Lung (tissue), 12 donors: ENCODE data around the gene XKR8. TPM values are rescaled to one million over a fixed set of nuclear protein-coding genes. Genes with fewer than 3 reads are reported as not detected.

Experiments used
- ATAC-seq: fragments of 200-7000 bp; cut with Tn5 transposase; one replicate; pipeline ENCODE4 v1.9.1; 2020; ENCODE audit warnings: moderate number of reproducible peaks; ENCODE audit not compliant: insufficient read depth, low FRiP score
- DNase-seq, 3 donors: peaks; one replicate each; pipeline ENCODE4 v3.0.0-alpha.2; 2013 to 2017
- H3K27ac ChIP-seq, 2 donors: one replicate each; pipeline ENCODE4 v1.5.1; 2013; ENCODE audit warnings: mild to moderate bottlenecking in 2 of 2, moderate library complexity in 2 of 2, control low read depth in 1 of 2, inconsistent platforms in 1 of 2, low read depth in 1 of 2, low read length in 1 of 2
- H3K27me3 ChIP-seq, 3 donors: one replicate each; pipeline ENCODE4 v1.5.1; 2013; ENCODE audit warnings: low read length in 2 of 3; ENCODE audit not compliant: control insufficient read depth in 3 of 3, insufficient read depth in 3 of 3
- H3K36me3 ChIP-seq, 4 donors: one replicate each; pipeline ENCODE4 v1.5.1; 2013; ENCODE audit warnings: low read length in 4 of 4, mild to moderate bottlenecking in 1 of 4, moderate library complexity in 1 of 4; ENCODE audit not compliant: control insufficient read depth in 4 of 4, insufficient read depth in 4 of 4
- H3K4me1 ChIP-seq, 5 donors: one replicate each; pipeline ENCODE4 v1.5.1; 2013; ENCODE audit warnings: low read length in 5 of 5, mild to moderate bottlenecking in 2 of 5, moderate library complexity in 1 of 5; ENCODE audit not compliant: control insufficient read depth in 5 of 5, insufficient read depth in 5 of 5
- H3K4me3 ChIP-seq: one replicate; pipeline ENCODE4 v1.5.1; 2013; ENCODE audit warnings: mild to moderate bottlenecking, control low read depth, moderate library complexity
- H3K9ac ChIP-seq, 2 donors: one replicate each; pipeline ENCODE4 v1.5.1; 2013; ENCODE audit warnings: low read length in 2 of 2, control low read depth in 1 of 2; ENCODE audit not compliant: insufficient read depth in 1 of 2
- H3K9me3 ChIP-seq, 4 donors: one replicate each; pipeline ENCODE4 v1.5.1; 2013; ENCODE audit warnings: low read length in 3 of 4, mild to moderate bottlenecking in 1 of 4, moderate library complexity in 1 of 4; ENCODE audit not compliant: control insufficient read depth in 4 of 4, insufficient read depth in 3 of 4
- CTCF ChIP-seq: IDR thresholded peaks from 2 replicates; pipeline ENCODE4 v1.5.1; 2012; ENCODE audit warnings: mild to moderate bottlenecking; ENCODE audit errors: control extremely low read depth, extremely low read depth
- WGBS, 2 donors: extraction: QIAGEN DNeasy Blood & Tissue Kit; methylation state at CpG; one replicate each; pipeline ENCODE4 v1.1.7; 2013; 5-methylcytosine and 5-hydroxymethylcytosine counted together
- polyA plus RNA-seq, 2 donors: library from polyadenylated mRNA; stranded (reverse); fragments of 200-250 nt; gene quantifications; one replicate each; pipeline ENCODE4 v1.2.1, GENCODE V29; 2013
- total RNA-seq, 2 donors: library from RNA; depleted of rRNA in 1 of 2; stranded (reverse); fragments of >200 nt in 1 of 2; gene quantifications; one replicate each; pipeline ENCODE4 v1.2.1, GENCODE V29; 2014 to 2021
- donor health status: control.
- donor health status: control.
- donor health status: Bipolar disorder and iron deficiency.
- donor health status: healthy.
- donor health status: DM: yes; HTN: yes; CAD: no.

XKR8 gene
- total and polyA plus RNA-seq, 4 donors = 4.6 to 11.5 (median 7.2) TPM

- Histone ChIP-seq H3K27ac (no peak overlapping the region), H3K9ac (no peak overlapping the region), H3K36me3 (no peaks in the 10 kb centered on the region), H3K27me3 (peaks cover 0 to 2% (median 0%) of the 10 kb centered on the region in 3 donors), H3K9me3 (no peaks in the 10 kb centered on the region), H3K4me3 (no peak overlapping the region), H3K4me1 (no peaks in the 10 kb centered on the region)
- TF ChIP-seq CTCF = no peak
- DNase-seq = no peak
- WGBS, 2 donors = 86 to 91% methylated on average over 3 of the region's 3 CpGs
- no peak for ATAC-seq
Observed at GRCh38 chr1:27922272-27922671, 37.5 kb upstream of the XKR8 start.

DNA sequence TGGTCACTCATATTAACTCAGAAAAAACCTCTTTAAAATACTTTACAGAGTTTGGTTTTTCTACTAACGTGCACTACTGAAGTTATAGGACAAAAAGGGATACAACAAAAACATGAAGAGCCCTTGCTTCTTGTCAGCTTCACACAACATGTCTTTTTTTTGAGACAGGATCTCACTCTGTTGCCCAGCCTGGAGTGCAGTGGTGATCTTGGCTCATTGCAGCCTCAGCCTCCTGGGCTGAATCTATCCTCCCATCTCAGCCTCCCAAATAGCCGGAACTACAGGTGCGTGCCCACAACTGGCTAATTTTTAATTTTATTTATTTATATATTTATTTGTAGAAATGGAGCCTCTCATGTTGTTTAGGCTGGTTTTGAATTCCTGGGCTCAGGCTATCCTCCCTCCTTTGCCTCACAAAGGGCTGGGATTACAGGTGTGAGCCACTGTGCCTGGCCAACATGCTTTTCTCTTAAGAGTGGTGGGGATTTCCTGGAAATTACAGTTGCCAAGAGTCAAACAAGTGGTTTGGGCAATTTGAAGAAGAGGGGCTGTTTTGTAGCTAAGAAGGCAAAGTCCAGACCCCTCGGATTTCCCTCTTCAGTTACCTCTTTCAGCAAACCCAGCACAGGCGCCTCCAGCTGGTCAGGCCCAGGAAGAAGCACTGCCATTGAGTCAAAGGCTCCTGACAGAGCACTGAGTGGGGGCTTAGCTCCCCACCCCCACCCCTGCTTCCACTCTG lies 31.4 kb upstream of the XKR8 start:
- no peak for DNase-seq

GRCh38 chr1:27931184-27931583 lies 28.6 kb upstream of the XKR8 start:
- H3K27me3 ChIP-seq = peaks cover 0 to 5% (median 0%) of the 10 kb centered on the region in 3 donors
- no peaks in the 10 kb centered on the region for H3K9me3 ChIP-seq
- WGBS, 2 donors = 88 to 94% methylated on average over 6 of the region's 6 CpGs
- H3K27ac ChIP-seq = no peak overlapping the region
- no peak for TF ChIP-seq CTCF
- ATAC-seq (no peak), DNase-seq (no peak)
- peaks cover 0 to 3% (median 0%) of the 10 kb centered on the region in 5 donors for H3K4me1 ChIP-seq
- no peak overlapping the region for H3K9ac ChIP-seq
- H3K4me3 ChIP-seq = no peak overlapping the region
- H3K36me3 ChIP-seq = no peaks in the 10 kb centered on the region

More for the DNA sequence above, 31.4 kb upstream of the XKR8 start:
- ATAC-seq = no peak
- Histone ChIP-seq H3K27me3 (no peaks in the 10 kb centered on the region), H3K4me1 (no peaks in the 10 kb centered on the region), H3K36me3 (no peaks in the 10 kb centered on the region), H3K4me3 (no peak overlapping the region), H3K9me3 (no peaks in the 10 kb centered on the region), H3K27ac (no peak overlapping the region), H3K9ac (no peak overlapping the region)
- TF ChIP-seq CTCF = no peak
- WGBS, 2 donors = 63 to 90% methylated on average over 5 of the region's 5 CpGs
